ENCODE results near the gene STAT1.
"Not testable (repeated sequence)": the region's sequence is repeated elsewhere in the genome, so short reads cannot be mapped to it uniquely, and the experiment has no call there.

The STAT1 gene

GRCh38 chr2:190981733-190982132 is 32.2 kb downstream of the STAT1 start:
- no peak for DNase-seq (ENCODE audit: low spot score)

GRCh38 chr2:190981333-190981732 is 32.6 kb downstream of the STAT1 start:
- DNase-seq (ENCODE audit: low spot score): no peak

- DNase-seq (ENCODE audit: low spot score): no peak
Observed at GRCh38 chr2:190980630-190981209, 33.3 kb downstream of the STAT1 start.

- DNase-seq (ENCODE audit: low spot score): no peak
Observed at GRCh38 chr2:190979906-190980629, 33.9 kb downstream of the STAT1 start.

- no peak for DNase-seq (ENCODE audit: low spot score)
Observed at GRCh38 chr2:190978389-190979053, 35.5 kb downstream of the STAT1 start.

- DNase-seq (ENCODE audit: low spot score): no peak
Observed at GRCh38 chr2:190977505-190977904, 36.5 kb downstream of the STAT1 start.

GRCh38 chr2:190976521-190976920 is 37.5 kb downstream of the STAT1 start:
- no peak for DNase-seq (ENCODE audit: low spot score)

- DNase-seq (ENCODE audit: low spot score): no peak
Observed at GRCh38 chr2:190974629-190975361, 39.2 kb downstream of the STAT1 start.

GRCh38 chr2:190973726-190974628 is 40.0 kb downstream of the STAT1 start:
- no peak for DNase-seq (ENCODE audit: low spot score)

GRCh38 chr2:190973262-190973661 is 40.7 kb downstream of the STAT1 start:
- DNase-seq (ENCODE audit: low spot score): no peak

GRCh38 chr2:190972846-190973245 is 41.1 kb downstream of the STAT1 start:
- DNase-seq (ENCODE audit: low spot score): no peak

GRCh38 chr2:190972213-190972612 is 41.8 kb downstream of the STAT1 start:
- DNase-seq (ENCODE audit: low spot score): no peak

GRCh38 chr2:190970873-190971506 is 43.0 kb downstream of the STAT1 start:
- DNase-seq (ENCODE audit: low spot score): no peak

- DNase-seq (ENCODE audit: low spot score): no peak
Observed at GRCh38 chr2:190970160-190970559, 43.8 kb downstream of the STAT1 start.

- no peak for DNase-seq (ENCODE audit: low spot score)
Observed at GRCh38 chr2:190968522-190968921, 45.4 kb downstream of the STAT1 start.

- no peak for DNase-seq (ENCODE audit: low spot score)
Observed at GRCh38 chr2:190965580-190966222, 48.3 kb downstream of the STAT1 start.

GRCh38 chr2:190964170-190964795 is 49.7 kb downstream of the STAT1 start:
- no peak for DNase-seq (ENCODE audit: low spot score)

GRCh38 chr2:190963088-190963487 is 50.9 kb downstream of the STAT1 start:
- DNase-seq (ENCODE audit: low spot score): no peak

- DNase-seq (ENCODE audit: low spot score): no peak
Observed at GRCh38 chr2:190961918-190962487, 52.0 kb downstream of the STAT1 start.

- not testable (repeated sequence) for DNase-seq (ENCODE audit: low spot score)
Observed at GRCh38 chr2:190961117-190961516, 52.9 kb downstream of the STAT1 start.

Measured in CD4-positive, alpha-beta T cell treated with Interleukin-6 at 100 ng/mL for 8 hours (primary cell).